T1000 (cell line): Measurements from ENCODE around the gene MICALL1.

Experiments
- DNase-seq: peaks from one replicate; lab custom pipeline; 2025; ENCODE audit warnings: mixed read lengths; lab: John Stamatoyannopoulos, UW

The MICALL1 gene

GRCh38 chr22:37982938-37983859, 77.1 kb downstream of the MICALL1 start:
- no peak for DNase-seq

GRCh38 chr22:37983860-37984791, 78.0 kb downstream of the MICALL1 start, which contains the start of gene SOX10:
SOX10 (minus strand) TSS chr22:37984555; CDS start chr22:37983784, 771 bp downstream.
- DNase-seq: no peak

GRCh38 chr22:37985050-37985585, 79.0 kb downstream of the MICALL1 start:
- no peak for DNase-seq

- no peak for DNase-seq
Measured at GRCh38 chr22:37985751-37986281, 79.7 kb downstream of the MICALL1 start.

GRCh38 chr22:37986371-37986770, 80.3 kb downstream of the MICALL1 start:
- DNase-seq: no peak

- no peak for DNase-seq
Measured at GRCh38 chr22:37989146-37990045, 83.3 kb downstream of the MICALL1 start.

- DNase-seq: no peak
Measured at GRCh38 chr22:37990301-37990700, 84.2 kb downstream of the MICALL1 start.

GRCh38 chr22:37990862-37991261, 84.8 kb downstream of the MICALL1 start:
- DNase-seq: no peak

GRCh38 chr22:37991731-37992442, 85.8 kb downstream of the MICALL1 start:
- no peak for DNase-seq
